Neural progenitor cell (in vitro differentiated cells): Measurements from ENCODE around the gene GCNT1. TPM values are rescaled to one million over a fixed set of nuclear protein-coding genes. Genes with fewer than 3 reads are reported as not detected.

Source experiments
- DNase-seq: peaks from one replicate; pipeline ENCODE4 v3.0.0-alpha.2; 2016; ENCODE audit warnings: low spot score
- H2AFZ ChIP-seq: fragments of 200-600 bp; sonication (generic); replicated peaks from 2 replicates; pipeline ENCODE4 v1.6.1; 2016; ENCODE audit warnings: antibody characterized with exemption
- H3F3A ChIP-seq: fragments of 200-600 bp; sonication (generic); 2 replicates; pipeline ENCODE4 v1.6.1; 2016; ENCODE audit warnings: antibody characterized with exemption, low read depth
- H3K27ac ChIP-seq: fragments of 200-600 bp; sonication (generic); 2 replicates; pipeline ENCODE4 v1.5.1; 2016; ENCODE audit warnings: mild to moderate bottlenecking
- H3K27me3 ChIP-seq: fragments of 200-600 bp; sonication (generic); 2 replicates; pipeline ENCODE4 v1.6.1; 2016; ENCODE audit warnings: mild to moderate bottlenecking, moderate library complexity
- H3K36me3 ChIP-seq: fragments of 200-600 bp; sonication (generic); 2 replicates; pipeline ENCODE4 v1.5.1; 2016
- H3K4me1 ChIP-seq: fragments of 200-600 bp; sonication (generic); 2 replicates; pipeline ENCODE4 v1.6.1; 2016; ENCODE audit warnings: mixed run types
- H3K4me2 ChIP-seq: fragments of 200-600 bp; sonication (generic); 2 replicates; pipeline ENCODE4 v1.6.1; 2016
- H3K4me3 ChIP-seq: fragments of 200-600 bp; sonication (generic); 2 replicates; pipeline ENCODE4 v1.5.1; 2016
- H3K79me2 ChIP-seq: fragments of 200-600 bp; sonication (generic); 2 replicates; pipeline ENCODE4 v1.6.1; 2016; ENCODE audit warnings: low read depth
- H3K9ac ChIP-seq: fragments of 200-600 bp; sonication (generic); 2 replicates; pipeline ENCODE4 v1.6.1; 2016
- H3K9me3 ChIP-seq: fragments of 200-600 bp; sonication (generic); 2 replicates; pipeline ENCODE4 v1.5.1; 2016; ENCODE audit warnings: low read depth
- H4K20me1 ChIP-seq: fragments of 200-600 bp; sonication (generic); 2 replicates; pipeline ENCODE4 v1.6.1; 2016; ENCODE audit warnings: low read depth
- H3K27ac Mint-ChIP-seq: 3 replicates; pipeline ENCODE4 v1.8.0; 2021; ENCODE audit warnings: mixed read lengths
- H3K27me3 Mint-ChIP-seq: 2 replicates; pipeline ENCODE4 v1.8.0; 2022; ENCODE audit warnings: low read depth, mild to moderate bottlenecking, inconsistent platforms, moderate library complexity, mixed read lengths; ENCODE audit not compliant: insufficient read depth
- H3K36me3 Mint-ChIP-seq: 3 replicates; pipeline ENCODE4 v1.8.0; 2021; ENCODE audit warnings: mixed read lengths
- H3K4me1 Mint-ChIP-seq: 3 replicates; pipeline ENCODE4 v1.8.0; 2021; ENCODE audit warnings: mixed read lengths
- H3K4me3 Mint-ChIP-seq: 3 replicates; pipeline ENCODE4 v1.8.0; 2021; ENCODE audit warnings: mild to moderate bottlenecking, moderate library complexity, mixed read lengths
- H3K9me3 Mint-ChIP-seq: 3 replicates; pipeline ENCODE4 v1.8.0; 2020; ENCODE audit warnings: mixed read lengths
- EZH2 ChIP-seq: fragments of 200-600 bp; sonication (generic); IDR thresholded peaks from 2 replicates; pipeline ENCODE4 v1.6.1; 2017; ENCODE audit warnings: antibody characterized with exemption, mild to moderate bottlenecking, moderate library complexity
- EZH2phosphoT487 ChIP-seq: fragments of 200-600 bp; sonication (generic); IDR thresholded peaks from 2 replicates; pipeline ENCODE4 v1.6.1; 2017; ENCODE audit warnings: antibody characterized with exemption
- total RNA-seq: library from RNA; depleted of rRNA; stranded (reverse); fragments of >200 nt; gene quantifications from 2 replicates; pipeline ENCODE4 v1.2.3, GENCODE V29; 2015; ENCODE audit warnings: low replicate concordance
- TF ChIP-seq, protein P1 (sequence below): fragments of 200-600 bp; sonication (generic); IDR thresholded peaks from 2 replicates; pipeline ENCODE4 v1.5.1; 2017; ENCODE audit warnings: antibody characterized with exemption, mild to moderate bottlenecking

GCNT1 gene
- total RNA-seq, 1 donor from 2014 or later = 25.5 TPM

DNA sequence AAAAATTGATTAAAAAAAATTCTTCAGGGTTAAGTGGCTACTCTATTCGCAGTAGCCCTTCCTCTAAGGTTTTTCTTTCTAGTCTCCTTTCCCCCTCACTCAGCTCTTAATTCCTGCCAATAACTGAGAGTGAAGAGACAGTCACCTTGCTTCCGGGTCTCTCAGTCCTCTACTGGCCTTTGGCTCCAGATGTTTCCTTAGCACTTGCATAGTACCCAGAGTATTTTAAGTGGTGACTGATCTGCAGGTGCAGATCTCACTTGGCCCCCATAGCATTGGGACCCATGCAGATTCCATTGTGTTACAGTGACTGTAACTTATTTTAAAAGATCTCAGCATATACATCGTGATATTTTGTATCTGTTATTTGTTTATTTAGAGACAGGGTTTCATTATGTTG lies 66.2 kb downstream of the GCNT1 start:
- H2AFZ ChIP-seq = no peak overlapping the region
- H3F3A ChIP-seq = no peaks in the 10 kb centered on the region
- H3K79me2 ChIP-seq = no peaks in the 10 kb centered on the region
- Mint-ChIP-seq H3K36me3 (no peaks in the 10 kb centered on the region), H3K4me3 (no peak overlapping the region), H3K4me1 (no peaks in the 10 kb centered on the region), H3K27me3 (peaks cover 2% of the 10 kb centered on the region), H3K27ac (no peak overlapping the region), H3K9me3 (no peaks in the 10 kb centered on the region)
- no peaks in the 10 kb centered on the region for H4K20me1 ChIP-seq
- no peak overlapping the region for H3K4me3 ChIP-seq
- H3K27ac ChIP-seq = no peak overlapping the region
- no peak for DNase-seq
- H3K4me1 ChIP-seq = no peaks in the 10 kb centered on the region
- H3K36me3 ChIP-seq = no peaks in the 10 kb centered on the region
- no peak overlapping the region for H3K9ac ChIP-seq
- TF ChIP-seq EZH2phosphoT487 = no peak
- TF ChIP-seq EZH2 = no peak
- TF ChIP-seq, protein P1, sequence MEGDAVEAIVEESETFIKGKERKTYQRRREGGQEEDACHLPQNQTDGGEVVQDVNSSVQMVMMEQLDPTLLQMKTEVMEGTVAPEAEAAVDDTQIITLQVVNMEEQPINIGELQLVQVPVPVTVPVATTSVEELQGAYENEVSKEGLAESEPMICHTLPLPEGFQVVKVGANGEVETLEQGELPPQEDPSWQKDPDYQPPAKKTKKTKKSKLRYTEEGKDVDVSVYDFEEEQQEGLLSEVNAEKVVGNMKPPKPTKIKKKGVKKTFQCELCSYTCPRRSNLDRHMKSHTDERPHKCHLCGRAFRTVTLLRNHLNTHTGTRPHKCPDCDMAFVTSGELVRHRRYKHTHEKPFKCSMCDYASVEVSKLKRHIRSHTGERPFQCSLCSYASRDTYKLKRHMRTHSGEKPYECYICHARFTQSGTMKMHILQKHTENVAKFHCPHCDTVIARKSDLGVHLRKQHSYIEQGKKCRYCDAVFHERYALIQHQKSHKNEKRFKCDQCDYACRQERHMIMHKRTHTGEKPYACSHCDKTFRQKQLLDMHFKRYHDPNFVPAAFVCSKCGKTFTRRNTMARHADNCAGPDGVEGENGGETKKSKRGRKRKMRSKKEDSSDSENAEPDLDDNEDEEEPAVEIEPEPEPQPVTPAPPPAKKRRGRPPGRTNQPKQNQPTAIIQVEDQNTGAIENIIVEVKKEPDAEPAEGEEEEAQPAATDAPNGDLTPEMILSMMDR = no peak
- no peak overlapping the region for H3K4me2 ChIP-seq
- no peaks in the 10 kb centered on the region for H3K27me3 ChIP-seq
- no peaks in the 10 kb centered on the region for H3K9me3 ChIP-seq

DNA sequence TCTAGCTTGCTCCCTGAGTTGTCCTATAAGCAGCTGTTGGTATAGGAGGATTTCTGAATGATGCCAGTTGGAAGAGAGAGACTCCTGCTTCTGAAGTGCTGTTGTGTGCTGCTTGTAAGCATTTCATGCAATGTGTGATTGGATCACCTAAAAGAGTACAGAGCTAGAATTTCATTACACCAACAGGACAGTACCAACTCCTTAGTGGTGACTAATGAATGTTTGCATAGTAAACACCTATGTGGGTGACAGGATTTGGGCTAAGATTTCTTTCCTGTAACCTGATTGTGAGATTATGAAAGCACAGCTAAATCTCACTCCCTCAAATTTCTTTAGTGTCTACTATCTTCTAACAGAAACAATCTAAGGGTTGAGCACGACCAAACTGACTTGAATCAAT lies 67.0 kb downstream of the GCNT1 start:
- Histone ChIP-seq H3K36me3 (no peaks in the 10 kb centered on the region), H3F3A (no peaks in the 10 kb centered on the region), H3K9ac (no peak overlapping the region), H3K4me2 (no peak overlapping the region), H3K27me3 (no peaks in the 10 kb centered on the region), H3K4me1 (no peaks in the 10 kb centered on the region), H3K79me2 (no peaks in the 10 kb centered on the region), H3K4me3 (no peak overlapping the region), H3K9me3 (no peaks in the 10 kb centered on the region), H3K27ac (no peak overlapping the region), H2AFZ (no peak overlapping the region), H4K20me1 (no peaks in the 10 kb centered on the region)
- TF ChIP-seq EZH2phosphoT487 = no peak
- no peak for TF ChIP-seq EZH2
- TF ChIP-seq, protein P1 = no peak
- no peaks in the 10 kb centered on the region for H3K36me3 Mint-ChIP-seq
- no peak overlapping the region for H3K27ac Mint-ChIP-seq
- H3K27me3 Mint-ChIP-seq = peaks cover 2% of the 10 kb centered on the region
- H3K9me3 Mint-ChIP-seq = no peaks in the 10 kb centered on the region
- H3K4me1 Mint-ChIP-seq = no peaks in the 10 kb centered on the region
- no peak for DNase-seq
- H3K4me3 Mint-ChIP-seq = no peak overlapping the region

DNA sequence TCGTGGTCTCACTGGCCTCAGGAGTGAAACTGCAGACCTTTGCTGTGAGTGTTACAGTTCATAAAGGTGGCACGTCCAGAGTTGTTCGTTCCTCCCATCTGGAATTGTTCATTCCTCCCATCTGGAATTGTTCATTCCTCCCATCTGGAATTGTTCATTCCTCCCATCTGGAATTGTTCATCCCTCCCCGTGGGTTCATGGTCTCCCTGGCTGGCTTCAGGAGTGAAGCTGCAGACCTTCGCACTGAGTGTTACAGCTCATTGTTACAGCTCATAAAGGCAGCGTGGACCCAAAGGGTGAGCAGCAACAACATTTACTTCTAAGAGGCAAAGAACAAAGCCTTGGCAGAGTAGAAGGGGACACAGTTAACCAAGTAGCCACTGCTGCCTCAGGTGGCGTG lies 69.1 kb downstream of the GCNT1 start:
- no peaks in the 10 kb centered on the region for H4K20me1 ChIP-seq
- no peaks in the 10 kb centered on the region for H3K9me3 Mint-ChIP-seq
- H3K27ac Mint-ChIP-seq = no peak overlapping the region
- no peaks in the 10 kb centered on the region for H3K36me3 Mint-ChIP-seq
- H3K4me3 Mint-ChIP-seq = no peak overlapping the region
- H3K4me1 Mint-ChIP-seq = peaks cover 1% of the 10 kb centered on the region
- no peak overlapping the region for H3K9ac ChIP-seq
- no peaks in the 10 kb centered on the region for H3K36me3 ChIP-seq
- H3K79me2 ChIP-seq = no peaks in the 10 kb centered on the region
- H3K4me2 ChIP-seq = no peak overlapping the region
- no peak overlapping the region for H3K27ac ChIP-seq
- H3K4me1 ChIP-seq = no peaks in the 10 kb centered on the region
- H2AFZ ChIP-seq = no peak overlapping the region
- H3K4me3 ChIP-seq = no peak overlapping the region
- H3K9me3 ChIP-seq = no peaks in the 10 kb centered on the region
- no peaks in the 10 kb centered on the region for H3K27me3 ChIP-seq
- peaks cover 4% of the 10 kb centered on the region for H3K27me3 Mint-ChIP-seq
- DNase-seq = no peak
- no peaks in the 10 kb centered on the region for H3F3A ChIP-seq
- no peak for TF ChIP-seq EZH2phosphoT487
- no peak for TF ChIP-seq EZH2
- TF ChIP-seq, protein P1 = no peak
